GM13976 (cell line): ENCODE results near the gene CCDC174.

Experiments
- DNase-seq: peaks from one replicate; pipeline ENCODE4 v3.0.0; 2012; ENCODE audit warnings: low spot score
- in situ Hi-C: fragments of 300-500 bp; cut with MboI; formaldehyde crosslinking; loops from one replicate; pipeline ENCODE4 v1.12.0; 2022; ENCODE audit warnings: low sequenced_read_pairs, mixed read lengths, inconsistent platforms; ENCODE audit not compliant: unreplicated experiment
- TF ChIP-seq, protein P1 (sequence below): IDR thresholded peaks from 2 replicates; pipeline ENCODE4 v1.5.1; 2012; ENCODE audit warnings: borderline replicate concordance, mild to moderate bottlenecking; ENCODE audit not compliant: insufficient read depth; ENCODE audit errors: extremely low read depth, missing control alignments, control extremely low read depth

Gene CCDC174

DNA sequence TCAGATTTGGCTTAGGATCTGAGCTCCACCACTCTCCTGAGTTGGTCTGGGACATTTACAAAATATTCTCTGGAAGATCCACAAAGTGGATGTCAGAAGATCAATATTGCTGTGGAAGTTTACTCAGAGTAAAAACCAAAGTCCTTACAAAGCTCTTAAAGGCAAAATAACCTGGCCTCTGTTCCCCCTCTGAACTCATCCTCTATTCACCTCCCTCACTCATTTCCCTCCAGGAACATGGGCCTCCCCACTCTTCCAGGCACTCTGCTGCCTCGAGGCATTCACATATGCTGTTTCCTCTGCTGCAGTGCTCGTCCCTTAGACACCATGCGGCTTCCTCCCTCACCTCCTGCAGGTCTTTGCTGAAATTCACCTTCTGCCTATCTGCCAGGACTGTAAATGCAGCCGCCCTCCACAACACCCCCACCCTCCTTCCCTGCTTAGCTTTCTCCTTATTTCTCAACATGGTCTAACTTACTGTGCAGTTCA, 19.1 kb upstream of the CCDC174 start:
- TF ChIP-seq, protein P1, sequence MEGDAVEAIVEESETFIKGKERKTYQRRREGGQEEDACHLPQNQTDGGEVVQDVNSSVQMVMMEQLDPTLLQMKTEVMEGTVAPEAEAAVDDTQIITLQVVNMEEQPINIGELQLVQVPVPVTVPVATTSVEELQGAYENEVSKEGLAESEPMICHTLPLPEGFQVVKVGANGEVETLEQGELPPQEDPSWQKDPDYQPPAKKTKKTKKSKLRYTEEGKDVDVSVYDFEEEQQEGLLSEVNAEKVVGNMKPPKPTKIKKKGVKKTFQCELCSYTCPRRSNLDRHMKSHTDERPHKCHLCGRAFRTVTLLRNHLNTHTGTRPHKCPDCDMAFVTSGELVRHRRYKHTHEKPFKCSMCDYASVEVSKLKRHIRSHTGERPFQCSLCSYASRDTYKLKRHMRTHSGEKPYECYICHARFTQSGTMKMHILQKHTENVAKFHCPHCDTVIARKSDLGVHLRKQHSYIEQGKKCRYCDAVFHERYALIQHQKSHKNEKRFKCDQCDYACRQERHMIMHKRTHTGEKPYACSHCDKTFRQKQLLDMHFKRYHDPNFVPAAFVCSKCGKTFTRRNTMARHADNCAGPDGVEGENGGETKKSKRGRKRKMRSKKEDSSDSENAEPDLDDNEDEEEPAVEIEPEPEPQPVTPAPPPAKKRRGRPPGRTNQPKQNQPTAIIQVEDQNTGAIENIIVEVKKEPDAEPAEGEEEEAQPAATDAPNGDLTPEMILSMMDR: no peak
- no peak for DNase-seq
- in situ Hi-C loops: no loop called here

DNA sequence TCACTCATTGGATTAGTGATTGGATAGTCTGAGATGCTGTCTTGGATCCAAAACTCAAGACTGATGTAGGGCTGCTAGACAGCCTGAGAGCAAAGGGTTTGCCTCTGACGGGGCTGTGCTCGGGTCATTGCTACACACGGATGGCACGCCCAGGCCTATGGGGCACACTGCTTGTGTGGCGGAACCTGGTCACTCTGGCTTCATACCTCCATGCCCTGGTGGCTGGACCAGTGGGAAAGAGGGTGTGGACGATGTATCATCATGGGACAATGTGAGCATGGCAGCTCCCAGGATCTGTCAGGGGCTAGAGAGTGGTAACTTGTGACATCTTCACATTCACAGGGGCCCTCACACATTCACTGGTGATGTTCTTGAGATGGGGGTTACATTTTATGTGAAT, 18.1 kb upstream of the CCDC174 start:
- in situ Hi-C loops: no loop called here
- TF ChIP-seq, protein P1: no peak

DNA sequence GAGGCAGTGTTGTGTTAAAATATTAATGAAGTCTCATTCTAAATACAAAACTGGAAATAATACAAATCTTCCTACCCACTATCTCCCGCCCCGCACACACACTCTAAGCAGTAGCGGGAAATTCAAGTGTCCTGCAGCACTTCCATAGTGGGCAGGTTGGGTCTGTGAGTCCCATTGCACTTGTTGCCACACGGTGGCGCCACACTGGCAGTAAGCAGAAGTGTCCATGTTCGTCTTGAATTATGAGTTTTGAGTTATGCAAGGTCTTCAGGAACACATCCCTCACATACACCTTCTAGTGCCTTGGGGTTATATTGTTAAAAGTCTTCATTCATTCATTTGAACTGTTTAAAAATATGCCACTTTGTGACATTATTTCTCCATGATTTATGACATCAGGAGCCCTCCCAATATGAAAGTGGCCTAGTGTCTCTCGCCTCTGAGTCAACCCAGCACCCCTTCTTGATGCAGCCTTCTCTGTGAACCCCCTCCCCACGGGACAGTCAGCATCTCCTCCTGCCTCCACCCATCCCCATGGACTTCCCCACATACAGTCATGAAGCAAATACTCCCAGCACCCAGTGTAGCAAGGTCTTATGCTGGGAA, 17.6 kb upstream of the CCDC174 start:
- in situ Hi-C loops: no loop called here
- DNase-seq: peak; percentile 71
- TF ChIP-seq, protein P1: peak; percentile 51

More for the DNA sequence above, 18.1 kb upstream of the CCDC174 start:
- no peak for DNase-seq

DNA sequence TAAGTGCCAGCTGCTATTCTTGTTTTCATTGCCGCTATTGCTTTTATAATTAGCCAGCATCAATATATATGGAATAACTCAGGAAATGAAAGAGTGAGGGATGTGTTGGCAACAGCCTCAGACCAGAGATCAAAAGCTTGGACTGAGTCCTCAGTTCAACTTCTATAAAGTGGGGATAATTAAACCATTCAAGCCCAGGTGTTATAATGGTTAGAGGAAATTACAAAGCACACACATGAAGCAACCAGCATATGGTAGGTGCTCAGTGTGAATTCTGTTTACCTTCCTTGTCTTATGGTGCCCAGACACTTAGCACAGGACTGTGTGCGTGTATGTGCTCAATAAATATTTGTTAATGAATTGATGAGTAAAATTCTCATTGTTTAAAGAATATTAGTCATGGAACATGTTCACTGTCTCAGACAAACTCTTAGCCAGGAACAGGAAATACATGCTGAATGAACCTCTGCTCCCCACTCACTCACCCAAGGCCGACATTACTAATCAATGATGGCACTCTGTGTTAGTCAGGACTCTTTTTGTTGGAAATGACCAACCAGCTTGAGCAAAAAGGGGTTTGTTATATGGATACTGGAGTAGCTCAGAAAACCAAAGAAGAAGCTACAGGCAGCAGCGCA, 16.7 kb upstream of the CCDC174 start:
- DNase-seq: no peak
- in situ Hi-C loops: no loop called here
- TF ChIP-seq, protein P1: no peak

DNA sequence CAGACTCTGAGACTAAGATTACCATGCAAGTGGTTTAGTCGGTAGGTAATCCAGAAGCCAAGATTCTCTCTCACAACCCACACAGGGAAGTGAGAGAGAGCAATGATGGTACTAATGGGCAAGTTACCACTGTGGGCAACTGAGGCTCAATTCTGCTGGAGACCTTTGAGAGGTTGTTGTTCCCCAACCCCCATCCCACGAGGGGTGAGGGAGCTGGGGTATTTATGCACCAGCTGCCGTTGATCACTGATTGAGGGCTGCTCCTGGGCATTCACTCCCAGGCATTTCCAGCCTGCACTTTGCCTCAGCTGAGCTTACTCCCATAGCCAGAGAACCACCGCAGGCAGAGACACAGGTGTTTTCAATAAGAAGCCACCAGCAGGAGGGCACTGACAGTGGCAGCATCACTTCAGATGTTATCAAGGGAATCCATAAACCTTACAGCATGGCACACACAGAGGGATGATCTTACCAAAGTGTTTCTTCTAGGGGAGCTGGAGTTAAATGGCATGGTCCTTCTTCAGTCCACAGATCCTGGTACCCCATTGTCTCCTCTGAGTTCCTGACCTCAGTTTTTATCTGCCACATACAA, 15.0 kb upstream of the CCDC174 start:
- no peak for DNase-seq
- TF ChIP-seq, protein P1: no peak
- in situ Hi-C loops: no loop called here

DNA sequence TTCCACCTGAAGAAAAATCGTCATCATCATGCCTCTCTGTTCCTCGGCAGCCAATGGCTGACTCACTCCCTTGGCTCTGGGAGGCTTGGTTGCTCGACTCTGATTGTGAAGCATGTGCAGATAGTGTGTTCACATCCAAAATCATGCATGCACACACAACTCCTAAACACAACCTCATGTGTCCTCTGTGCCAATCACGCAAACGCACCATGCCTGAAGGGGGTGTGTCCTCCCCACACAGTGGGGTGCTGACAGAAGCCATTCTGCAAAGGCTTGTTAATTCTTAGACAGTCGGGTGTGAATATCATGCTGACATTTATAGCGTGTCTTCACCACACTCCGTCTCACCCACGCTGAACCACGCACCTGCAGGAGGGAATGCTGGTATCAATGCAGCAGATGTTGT, 11.4 kb upstream of the CCDC174 start:
- in situ Hi-C loops: no loop called here

More for the DNA sequence above, 11.4 kb upstream of the CCDC174 start:
- no peak for DNase-seq
- TF ChIP-seq, protein P1: no peak
